Measurements from ENCODE around the gene DIPK1B. TPM values are rescaled to one million over a fixed set of nuclear protein-coding genes. Genes with fewer than 3 reads are reported as not detected.
"Not testable (repeated sequence)": the region's sequence is repeated elsewhere in the genome, so short reads cannot be mapped to it uniquely, and the experiment has no call there.

The DIPK1B gene
- total RNA-seq, 1 donor from 2014 or later: 172 TPM

- no peak for DNase-seq
Measured at GRCh38 chr9:136754626-136755301, 42.4 kb downstream of the DIPK1B start.

GRCh38 chr9:136755302-136756133, 43.1 kb downstream of the DIPK1B start:
- not testable (repeated sequence) for DNase-seq

DNA sequence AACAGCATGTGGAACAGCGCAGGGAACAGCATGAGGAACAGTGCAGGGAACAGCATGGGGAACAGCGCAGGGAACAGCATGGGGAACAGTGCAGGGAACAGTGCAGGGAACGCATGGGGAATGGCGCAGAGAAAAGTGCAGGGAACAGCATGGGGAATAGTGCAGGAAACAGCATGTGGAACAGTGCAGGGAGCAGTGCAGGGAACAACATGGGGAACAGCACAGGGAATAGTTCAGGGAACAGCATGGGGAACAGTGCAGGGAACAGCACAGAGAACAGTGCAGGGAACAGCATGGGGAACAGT, 43.7 kb downstream of the DIPK1B start:
- no peak for DNase-seq

DNA sequence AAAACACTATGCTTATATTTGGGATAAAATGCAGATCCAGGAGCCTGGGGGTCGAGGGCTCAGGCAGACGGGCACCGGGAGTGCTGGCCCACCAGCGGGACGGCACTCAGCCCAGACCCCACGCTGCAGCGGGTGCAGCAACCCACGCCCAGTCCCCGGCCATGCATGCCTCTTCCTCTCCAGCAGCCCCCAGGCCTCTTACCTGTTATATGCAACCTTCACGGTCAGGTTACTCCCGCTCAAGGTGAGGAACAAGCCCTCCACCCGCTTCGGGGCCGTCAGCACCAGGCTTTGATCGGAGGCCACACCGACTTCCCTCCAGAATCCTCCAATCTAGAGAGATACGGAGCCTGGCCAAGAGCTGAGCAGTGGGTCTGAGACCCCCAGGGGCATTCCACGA, 44.5 kb downstream of the DIPK1B start:
- no peak for DNase-seq

DNA sequence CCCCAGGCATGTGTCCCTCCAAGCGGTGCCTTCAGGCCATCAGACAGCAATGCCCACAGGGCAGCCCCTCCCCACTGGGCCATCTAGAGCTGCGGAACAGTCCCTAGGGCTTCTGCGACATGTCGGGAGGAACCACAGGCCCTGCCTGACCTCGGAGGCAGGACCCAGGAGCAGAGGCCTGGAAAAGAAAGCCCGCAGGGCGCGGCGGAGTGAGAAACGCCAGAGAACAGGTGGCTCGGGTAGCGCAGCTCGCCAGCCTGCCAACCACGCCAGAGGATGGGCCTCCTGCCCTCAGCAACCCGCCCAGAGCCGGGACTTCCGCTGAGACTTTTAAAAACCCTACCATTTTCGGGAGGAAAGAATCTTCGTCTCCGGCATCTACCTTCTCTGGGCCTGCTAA, 45.0 kb downstream of the DIPK1B start:
- DNase-seq: no peak

- DNase-seq: no peak
Measured at GRCh38 chr9:136757751-136758140, 45.4 kb downstream of the DIPK1B start.

DNA sequence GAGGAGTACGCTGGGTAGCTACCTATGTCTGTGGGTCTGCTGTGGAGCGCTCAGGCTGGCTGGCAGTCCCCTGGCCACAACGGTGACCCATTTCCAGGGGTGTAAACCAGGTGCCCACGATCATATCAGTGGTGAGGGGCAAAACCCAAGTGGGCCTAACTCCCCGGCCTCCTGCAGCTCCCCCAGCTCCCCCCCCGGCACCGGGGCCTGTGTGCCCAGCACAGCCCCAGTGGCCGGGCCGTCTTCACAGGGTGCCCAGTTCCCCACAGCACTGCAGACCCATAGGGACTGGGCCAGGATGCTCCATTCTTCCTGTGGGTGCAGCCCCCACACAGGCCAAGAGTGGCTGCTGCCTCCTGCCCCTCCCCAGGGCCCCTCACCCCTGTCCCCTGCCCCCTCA, 46.6 kb downstream of the DIPK1B start:
- DNase-seq: no peak

GRCh38 chr9:136759436-136760325, 47.3 kb downstream of the DIPK1B start:
- no peak for DNase-seq

- DNase-seq: no peak
Measured at GRCh38 chr9:136760424-136760823, 48.1 kb downstream of the DIPK1B start.

DNA sequence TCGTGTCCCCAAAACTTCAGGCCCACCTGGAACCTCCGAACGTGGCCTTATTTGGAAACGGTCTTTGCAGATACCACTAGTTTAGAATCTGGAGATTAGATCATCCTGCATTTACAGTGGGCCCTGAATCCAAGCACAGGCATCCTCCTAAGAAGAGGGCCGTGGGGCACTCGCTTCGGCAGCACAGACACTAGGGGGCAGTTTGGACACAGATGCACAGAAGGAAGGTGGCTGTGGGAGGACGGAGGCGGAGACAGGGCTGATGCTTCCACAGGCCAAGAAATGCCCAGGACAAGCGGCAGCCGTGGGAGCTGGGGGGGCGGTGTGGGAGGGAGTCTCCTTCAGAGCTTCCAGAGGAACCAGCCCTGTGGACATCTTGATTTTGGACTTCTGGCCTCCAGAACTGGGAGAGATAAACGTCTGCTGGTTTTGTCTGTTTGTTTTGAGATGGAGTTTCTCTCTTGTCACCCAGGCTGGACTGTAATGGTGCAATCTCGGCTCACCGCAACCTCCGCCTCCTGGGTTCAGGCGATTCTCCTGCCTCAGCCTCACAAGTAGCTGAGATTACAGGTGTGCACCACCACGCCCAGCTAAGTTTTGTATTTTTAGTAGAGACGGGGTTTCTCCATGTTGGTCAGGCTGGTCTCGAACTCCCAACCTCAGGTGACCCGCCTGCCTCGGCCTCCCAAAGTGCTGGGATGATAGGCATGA, 48.6 kb downstream of the DIPK1B start:
- DNase-seq: peak; percentile 81

- DNase-seq: no peak
Measured at GRCh38 chr9:136761545-136761981, 49.2 kb downstream of the DIPK1B start.

DNA sequence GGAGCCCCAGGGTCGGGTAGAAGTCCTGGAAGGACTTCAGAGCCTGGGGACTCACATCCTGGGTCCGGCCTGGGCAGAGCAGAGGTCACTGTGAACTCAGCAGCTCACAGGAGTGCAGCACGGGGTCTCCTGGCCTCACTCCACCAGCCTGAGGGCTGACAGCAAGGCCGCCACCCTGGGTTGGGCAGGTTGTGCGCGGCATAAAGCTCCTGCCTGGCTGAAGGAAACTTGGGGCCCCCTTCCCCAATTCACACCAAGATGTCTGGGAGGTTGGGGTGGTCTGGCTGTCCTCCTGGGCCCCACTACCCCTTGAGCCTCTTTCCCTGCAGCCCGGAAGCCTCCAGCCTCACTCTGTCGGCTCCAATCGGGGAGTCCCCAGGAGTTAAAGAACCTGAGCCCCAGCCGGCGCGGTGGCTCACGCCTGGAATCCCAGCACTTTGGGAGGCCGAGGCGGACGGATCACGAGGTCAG, 49.9 kb downstream of the DIPK1B start:
- no peak for DNase-seq

GRCh38 chr9:136762915-136763648, 50.7 kb downstream of the DIPK1B start:
- DNase-seq: peak; percentile 50

- DNase-seq: no peak
Measured at GRCh38 chr9:136763649-136764035, 51.3 kb downstream of the DIPK1B start.

DNA sequence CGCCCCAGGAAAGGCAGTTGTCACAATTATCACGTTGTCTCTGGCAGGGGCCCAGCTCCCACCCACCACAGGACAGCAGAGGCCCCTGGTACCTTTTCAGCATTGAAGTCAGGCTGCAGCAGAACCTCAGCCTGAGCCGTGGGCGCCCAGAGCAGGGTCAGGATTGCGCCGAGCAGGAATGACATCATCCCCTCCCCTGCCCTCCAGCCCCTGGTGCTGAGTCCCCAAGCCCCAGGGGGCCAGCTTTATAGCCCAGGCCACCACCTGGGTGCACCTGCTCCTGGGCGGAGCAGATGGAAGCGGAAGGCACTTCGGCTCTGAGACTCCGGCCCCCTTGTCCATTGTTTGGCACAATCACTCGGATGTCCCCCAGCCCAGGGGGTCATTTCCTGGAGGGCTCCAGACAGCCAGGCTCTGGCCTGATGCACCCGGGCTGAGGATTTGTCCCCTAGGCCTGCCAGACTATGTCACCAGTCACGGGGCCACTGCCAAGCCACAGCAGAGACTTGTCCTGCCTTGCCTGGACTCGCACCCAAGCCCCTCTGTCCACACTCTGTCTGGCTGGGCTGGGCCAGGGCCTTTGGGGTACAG, 52.0 kb downstream of the DIPK1B start, which contains the start of gene LCN15:
Gene LCN15, minus strand, starts transcription at position 218 of the 591 bp plus-strand sequence. Its CDS starts 30 bp downstream, at position 188.
- no peak for DNase-seq

GRCh38 chr9:136765041-136765440, 52.7 kb downstream of the DIPK1B start:
- no peak for DNase-seq

- not testable (repeated sequence) for DNase-seq
Measured at GRCh38 chr9:136765745-136766409, 53.5 kb downstream of the DIPK1B start.

GRCh38 chr9:136766410-136767120, 54.2 kb downstream of the DIPK1B start:
- peak; percentile 65 for DNase-seq

DNA sequence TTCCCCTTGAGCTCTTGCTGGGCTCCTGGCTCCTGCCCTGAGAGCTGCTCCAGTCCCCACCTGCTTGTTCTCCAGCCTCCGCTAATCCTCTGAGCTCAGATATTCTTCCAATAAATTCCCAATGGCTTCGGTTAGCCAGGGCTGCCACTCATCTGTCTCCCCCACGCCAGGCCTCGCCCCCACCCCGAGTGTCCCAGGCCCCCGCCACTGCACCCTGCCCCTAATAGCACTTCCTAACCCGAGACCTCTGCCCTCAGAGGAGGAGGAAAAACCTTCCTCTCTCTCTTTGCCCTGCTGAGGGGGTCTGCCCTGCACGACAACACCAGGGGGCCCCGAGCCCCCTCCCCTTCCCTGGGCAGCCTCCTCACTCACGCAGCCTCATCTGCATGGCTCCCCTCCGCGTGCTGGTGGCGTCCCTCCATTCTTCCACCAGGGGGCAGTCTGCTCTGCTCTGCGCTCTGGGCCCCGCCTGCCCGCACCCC, 57.4 kb downstream of the DIPK1B start:
- DNase-seq: peak; percentile 60
